Keratinocyte (primary cell): ENCODE results near the gene COL13A1. TPM values are rescaled to one million over a fixed set of nuclear protein-coding genes. Genes with fewer than 3 reads are reported as not detected.
A peak's percentile ranks its signal among the peaks of the same experiment; 100 is the strongest.

ENCODE experiments used
- DNase-seq: peaks from one replicate; pipeline ENCODE4 v3.0.0-alpha.2; 2011; ENCODE audit warnings: low read depth, missing footprints, low spot score
- FAIRE-seq: peaks from 2 replicates; lab custom pipeline; 2011; peaks lifted over from hg19 to GRCh38; lab: Jason Lieb, UNC
- H2AFZ ChIP-seq: 2 replicates; pipeline ENCODE4 v1.6.0; 2012; ENCODE audit warnings: low read length, control low read depth, inconsistent platforms; ENCODE audit not compliant: control insufficient read depth
- H3K27ac ChIP-seq: 2 replicates; pipeline ENCODE4 v1.5.1; 2011; ENCODE audit warnings: low read length; ENCODE audit not compliant: control insufficient read depth, insufficient read depth
- H3K27me3 ChIP-seq: 3 replicates; pipeline ENCODE4 v1.6.0; 2011; ENCODE audit warnings: low read length; ENCODE audit not compliant: control insufficient read depth, insufficient read depth; ENCODE audit errors: extremely low read depth
- H3K36me3 ChIP-seq, 2 experiments: 2 replicates in 1 of 2; 3 replicates in 1 of 2; pipeline ENCODE4 v1.5.1; 2011; ENCODE audit warnings: low read length in 2 of 2, mild to moderate bottlenecking in 1 of 2; ENCODE audit not compliant: control insufficient read depth in 2 of 2, insufficient read depth in 2 of 2; ENCODE audit errors: extremely low read depth in 1 of 2
- H3K4me1 ChIP-seq: 3 replicates; pipeline ENCODE4 v1.5.1; 2011; ENCODE audit warnings: low read length; ENCODE audit not compliant: control insufficient read depth, insufficient read depth; ENCODE audit errors: extremely low read depth
- H3K4me2 ChIP-seq: 3 replicates; pipeline ENCODE4 v1.6.0; 2011; ENCODE audit warnings: low read depth, low read length; ENCODE audit not compliant: control insufficient read depth, insufficient read depth; ENCODE audit errors: extremely low read depth
- H3K4me3 ChIP-seq, 3 experiments: fragments of 200-600 bp in 1 of 3; sonication (generic) in 1 of 3; 2 replicates in 2 of 3; 3 replicates in 1 of 3; pipeline ENCODE4 v1.5.1; 2011 to 2016; ENCODE audit warnings: low read length in 3 of 3, mild to moderate bottlenecking in 3 of 3, control low read depth in 2 of 3, inconsistent platforms in 1 of 3, low read depth in 1 of 3, mixed read lengths in 1 of 3, mixed run types in 1 of 3, moderate library complexity in 1 of 3; ENCODE audit not compliant: control insufficient read depth in 2 of 3, insufficient read depth in 2 of 3; ENCODE audit errors: extremely low read depth in 1 of 3
- H3K79me2 ChIP-seq: 2 replicates; pipeline ENCODE4 v1.6.0; 2012; ENCODE audit warnings: low read length; ENCODE audit not compliant: control insufficient read depth, insufficient read depth
- H3K9ac ChIP-seq: 3 replicates; pipeline ENCODE4 v1.6.0; 2011; ENCODE audit warnings: low read length; ENCODE audit not compliant: control insufficient read depth, insufficient read depth; ENCODE audit errors: extremely low read depth
- H3K9me1 ChIP-seq: 3 replicates; pipeline ENCODE4 v1.6.0; 2011; ENCODE audit warnings: low read length; ENCODE audit not compliant: control insufficient read depth, insufficient read depth; ENCODE audit errors: extremely low read depth
- H3K9me3 ChIP-seq: 2 replicates; pipeline ENCODE4 v1.5.1; 2012; ENCODE audit warnings: low read depth, low read length; ENCODE audit not compliant: control insufficient read depth
- H4K20me1 ChIP-seq: 3 replicates; pipeline ENCODE4 v1.6.0; 2011; ENCODE audit warnings: low read length; ENCODE audit not compliant: control insufficient read depth, insufficient read depth; ENCODE audit errors: extremely low read depth
- CTCF ChIP-seq, 3 experiments: IDR thresholded peaks in 1 of 3; conservative IDR thresholded peaks in 1 of 3; optimal IDR thresholded peaks in 1 of 3; 2 replicates in 2 of 3; 3 replicates in 1 of 3; pipeline versions ENCODE3 to v1.5.1; 2011; ENCODE audit warnings: low read length in 3 of 3, mild to moderate bottlenecking in 3 of 3, moderate library complexity in 2 of 3, control low read depth in 1 of 3, inconsistent platforms in 1 of 3; ENCODE audit not compliant: insufficient read depth in 2 of 3; ENCODE audit errors: extremely low read depth in 1 of 3
- EZH2 ChIP-seq: IDR thresholded peaks from one replicate; pipeline ENCODE4 v1.6.1; 2012; ENCODE audit warnings: inconsistent platforms, mild to moderate bottlenecking, low read length, moderate library complexity
- dilution Hi-C: fragments of 300-500 bp; cut with MboI; formaldehyde crosslinking; loops from one replicate; pipeline ENCODE4 v1.7.0; 2020; ENCODE audit warnings: low sequenced_read_pairs; ENCODE audit not compliant: extremely low pct_ligation_motif_present
- polyA plus RNA-seq, 5 experiments: library from polyadenylated mRNA; depleted of rRNA in 3 of 5; stranded (reverse) in 3 of 5; stranded (forward) in 1 of 5; unstranded in 1 of 5; fragments of >200 nt; gene quantifications; 1 replicate in 1 of 5; 2 replicates in 3 of 5; 3 replicates in 1 of 5; pipeline versions ENCODE4 v1.2.1 to v1.2.3, GENCODE V29; 2011 to 2012; ENCODE audit warnings: missing spikeins in 2 of 5, low read depth in 1 of 5, low replicate concordance in 1 of 5

COL13A1 gene
- polyA plus RNA-seq, 1 donor (not counting 4 experiments of a cell fraction or from before 2014, with no cell fraction given): 1.5 TPM

GRCh38 chr10:69957241-69957885, 155.7 kb downstream of the COL13A1 start:
- Histone ChIP-seq H3K4me3 (no peak overlapping the region), H4K20me1 (no peaks in the 10 kb centered on the region), H3K9ac (no peak overlapping the region), H3K79me2 (no peaks in the 10 kb centered on the region), H3K27me3 (no peaks in the 10 kb centered on the region), H3K27ac (no peak overlapping the region), H3K4me1 (peaks cover 9% of the 10 kb centered on the region), H2AFZ (no peak overlapping the region), H3K9me1 (no peaks in the 10 kb centered on the region), H3K9me3 (no peaks in the 10 kb centered on the region), H3K36me3 (no peaks in the 10 kb centered on the region), H3K4me2 (no peak overlapping the region)
- dilution Hi-C loops: no loop called here
- TF ChIP-seq CTCF (optimal IDR thresholded peaks at IDR 0.05 in 1 of 3, IDR thresholded peaks at IDR 0.05 in 1 of 3, conservative IDR thresholded peaks at IDR 0.05 in 1 of 3; ENCODE audit: extremely low read depth in 1 of 3, insufficient read depth in 2 of 3, low read length in 3 of 3): no peak
- no peak for TF ChIP-seq EZH2
- FAIRE-seq (no peak), DNase-seq (no peak)

- TF ChIP-seq EZH2: no peak
- peak; percentile 88 to 96 (median 90) for TF ChIP-seq CTCF (optimal IDR thresholded peaks at IDR 0.05 in 1 of 3, IDR thresholded peaks at IDR 0.05 in 1 of 3, conservative IDR thresholded peaks at IDR 0.05 in 1 of 3; ENCODE audit: extremely low read depth in 1 of 3, insufficient read depth in 2 of 3, low read length in 3 of 3)
- H3K27ac ChIP-seq: no peak overlapping the region
- H3K4me2 ChIP-seq: no peak overlapping the region
- H4K20me1 ChIP-seq: no peaks in the 10 kb centered on the region
- no peak overlapping the region for H2AFZ ChIP-seq
- H3K79me2 ChIP-seq: no peaks in the 10 kb centered on the region
- peak; percentile 28 for DNase-seq
- no peaks in the 10 kb centered on the region for H3K27me3 ChIP-seq
- H3K4me3 ChIP-seq: no peak overlapping the region
- dilution Hi-C loops: no loop called here
- peaks cover 9% of the 10 kb centered on the region for H3K4me1 ChIP-seq
- H3K9me1 ChIP-seq: no peaks in the 10 kb centered on the region
- H3K36me3 ChIP-seq: no peaks in the 10 kb centered on the region
- H3K9ac ChIP-seq: no peak overlapping the region
- peak; percentile 89 for FAIRE-seq
- no peaks in the 10 kb centered on the region for H3K9me3 ChIP-seq
These were observed 156.3 kb downstream of the COL13A1 start for GRCh38 chr10:69957886-69958555.
